ENCODE data around the gene SUCLG1.

SUCLG1 gene

GRCh38 chr2:84375020-84375419 is 84.1 kb downstream of the SUCLG1 start:
- Histone ChIP-seq H3K4me2 (ENCODE audit: low read length) (no peak overlapping the region), H3K9me3 (ENCODE audit: control insufficient read depth, low read length) (no peaks in the 10 kb centered on the region), H3K9ac (no peak overlapping the region), H3K27ac (no peak overlapping the region), H3K79me2 (no peaks in the 10 kb centered on the region), H3K4me3 (ENCODE audit: low read depth, low read length) (no peak overlapping the region), H3K27me3 (ENCODE audit: control insufficient read depth, insufficient read depth, low read length) (no peaks in the 10 kb centered on the region), H3K4me1 (no peaks in the 10 kb centered on the region), H3K36me3 (ENCODE audit: control insufficient read depth, insufficient read depth, low read length) (no peaks in the 10 kb centered on the region), H2AFZ (no peak overlapping the region)
- no peak for TF ChIP-seq CTCF (IDR thresholded peaks at IDR 0.05)

- Histone ChIP-seq H3K9ac (no peak overlapping the region), H3K9me3 (ENCODE audit: control insufficient read depth, low read length) (no peaks in the 10 kb centered on the region), H3K36me3 (ENCODE audit: control insufficient read depth, insufficient read depth, low read length) (no peaks in the 10 kb centered on the region), H3K27ac (no peak overlapping the region), H3K4me1 (no peaks in the 10 kb centered on the region), H2AFZ (no peak overlapping the region), H3K27me3 (ENCODE audit: control insufficient read depth, insufficient read depth, low read length) (no peaks in the 10 kb centered on the region), H3K4me3 (ENCODE audit: low read depth, low read length) (no peak overlapping the region), H3K4me2 (ENCODE audit: low read length) (no peak overlapping the region), H3K79me2 (no peaks in the 10 kb centered on the region)
- TF ChIP-seq CTCF (IDR thresholded peaks at IDR 0.05), result no peak
Measured at GRCh38 chr2:84373866-84374265, 85.2 kb downstream of the SUCLG1 start.
